Kidney (tissue), 2 donors: ENCODE data around the gene FAM162B. TPM values are rescaled to one million over a fixed set of nuclear protein-coding genes. Genes with fewer than 3 reads are reported as not detected.

Source experiments
- polyA plus RNA-seq: library from polyadenylated mRNA; stranded (reverse); fragments of 350-450 nt; fragmentation: Illumina TruSeq; extraction: RNeasy Lipid Tissue Mini Kit (QIAGEN cat#74804); gene quantifications from one replicate; pipeline ENCODE4 v1.2.3, GENCODE V29; 2014; ENCODE audit warnings: low read depth, low replicate concordance; ENCODE audit not compliant: insufficient read depth
- total RNA-seq: library from RNA; stranded (reverse); fragmentation: NEBNext Ultra II Directional; extraction: Animal tissue kit (Norgen Biotek cat#: 25700); gene quantifications from one replicate; pipeline ENCODE4 v1.2.1, GENCODE V29; 2021
- donor health status: DM: yes; HTN: yes; CAD: no.

FAM162B gene
- total and polyA plus RNA-seq, 2 donors from 2014 or later: 4.3 to 5.8 TPM

Other genes with a start within 250 kb of the FAM162B start
- gene TRAPPC3L, start 220.0 kb downstream of the FAM162B start, total RNA-seq: not detected
- gene TRAPPC3L, start 220.0 kb downstream of the FAM162B start, polyA plus RNA-seq: not detected
- gene CALHM4, start 212.0 kb downstream of the FAM162B start, total RNA-seq: not detected
- 0.60 TPM for gene CALHM4, start 212.0 kb downstream of the FAM162B start, polyA plus RNA-seq
- gene RWDD1, start 194.2 kb downstream of the FAM162B start, total RNA-seq: 39.3 TPM
- gene RWDD1, start 194.2 kb downstream of the FAM162B start, polyA plus RNA-seq: 84.1 TPM
- 1.8 TPM for gene RSPH4A, start 149.2 kb downstream of the FAM162B start, total RNA-seq
- gene RSPH4A, start 149.2 kb downstream of the FAM162B start, polyA plus RNA-seq: 0.62 TPM
- gene ZUP1, start 97.0 kb downstream of the FAM162B start, total RNA-seq: 11.6 TPM
- 5.8 TPM for gene ZUP1, start 97.0 kb downstream of the FAM162B start, polyA plus RNA-seq
- 18.2 TPM for gene KPNA5, start 84.5 kb downstream of the FAM162B start, total RNA-seq
- 2.5 TPM for gene KPNA5, start 84.5 kb downstream of the FAM162B start, polyA plus RNA-seq
- gene GPRC6A, start 63.4 kb upstream of the FAM162B start, total RNA-seq: not detected
- 0.73 TPM for gene GPRC6A, start 63.4 kb upstream of the FAM162B start, polyA plus RNA-seq
- gene RFX6, start 111.5 kb upstream of the FAM162B start, total RNA-seq: not detected
- gene RFX6, start 111.5 kb upstream of the FAM162B start, polyA plus RNA-seq: not detected